MM.1S (cell line): ENCODE results near the gene NLGN1.

Source experiments
- CTCF ChIP-seq: fragments of 300-600 bp; sonication (generic); IDR thresholded peaks from 2 replicates; pipeline ENCODE4 v1.5.1; 2016; ENCODE audit warnings: antibody characterized with exemption, low read length, mixed read lengths
- EZH2 ChIP-seq: fragments of 300-600 bp; sonication (generic); optimal IDR thresholded peaks from 2 replicates; pipeline ENCODE3; 2017; ENCODE audit warnings: low read depth, mild to moderate bottlenecking, antibody characterized with exemption, low read length, mixed read lengths
- EZH2phosphoT487 ChIP-seq: fragments of 300-600 bp; sonication (generic); IDR thresholded peaks from 2 replicates; pipeline ENCODE4 v1.6.1; 2018; ENCODE audit warnings: antibody characterized with exemption, low read length

- no peak for TF ChIP-seq CTCF
- TF ChIP-seq EZH2phosphoT487: no peak
- no peak for TF ChIP-seq EZH2
These were observed 221.2 kb downstream of the NLGN1 start for GRCh38 chr3:173618703-173619102.
